Activated CD4-positive, alpha-beta T cell treated with anti-CD3 and anti-CD28 coated beads, Interleukin-2, amount 10 ng/mL, durations not matched to agents 24 days and 14 days (primary cell): ENCODE data around the gene BACH1. TPM values are rescaled to one million over a fixed set of nuclear protein-coding genes. Genes with fewer than 3 reads are reported as not detected.
"Not testable (repeated sequence)": the region's sequence is repeated elsewhere in the genome, so short reads cannot be mapped to it uniquely, and the experiment has no call there.

Experiments
- DNase-seq: peaks from one replicate; pipeline ENCODE4 v3.0.0; 2022
- H3K27ac Mint-ChIP-seq: one replicate; pipeline ENCODE4 v1.8.0; 2022; ENCODE audit warnings: mild to moderate bottlenecking, mixed read lengths
- H3K27me3 Mint-ChIP-seq: one replicate; pipeline ENCODE4 v1.8.0; 2022; ENCODE audit warnings: mixed read lengths
- H3K36me3 Mint-ChIP-seq: one replicate; pipeline ENCODE4 v1.8.0; 2022; ENCODE audit warnings: low read depth, mild to moderate bottlenecking, mixed read lengths
- H3K4me1 Mint-ChIP-seq: one replicate; pipeline ENCODE4 v1.8.0; 2021; ENCODE audit warnings: mixed read lengths
- H3K4me3 Mint-ChIP-seq: one replicate; pipeline ENCODE4 v1.8.0; 2022; ENCODE audit warnings: mild to moderate bottlenecking, moderate library complexity, mixed read lengths
- H3K9me3 Mint-ChIP-seq: one replicate; pipeline ENCODE4 v1.8.0; 2021; ENCODE audit warnings: mixed read lengths
- intact Hi-C: fragments of 100-400 bp; cut with micrococcal nuclease; formaldehyde crosslinking; loops from one replicate; pipeline ENCODE4 v1.15.1; 2023
- total RNA-seq: library from RNA; stranded (reverse); gene quantifications from 2 replicates; pipeline ENCODE4 v1.2.3, GENCODE V29; 2022

Gene BACH1
- total RNA-seq, 1 donor from 2014 or later = 21.5 TPM

DNA sequence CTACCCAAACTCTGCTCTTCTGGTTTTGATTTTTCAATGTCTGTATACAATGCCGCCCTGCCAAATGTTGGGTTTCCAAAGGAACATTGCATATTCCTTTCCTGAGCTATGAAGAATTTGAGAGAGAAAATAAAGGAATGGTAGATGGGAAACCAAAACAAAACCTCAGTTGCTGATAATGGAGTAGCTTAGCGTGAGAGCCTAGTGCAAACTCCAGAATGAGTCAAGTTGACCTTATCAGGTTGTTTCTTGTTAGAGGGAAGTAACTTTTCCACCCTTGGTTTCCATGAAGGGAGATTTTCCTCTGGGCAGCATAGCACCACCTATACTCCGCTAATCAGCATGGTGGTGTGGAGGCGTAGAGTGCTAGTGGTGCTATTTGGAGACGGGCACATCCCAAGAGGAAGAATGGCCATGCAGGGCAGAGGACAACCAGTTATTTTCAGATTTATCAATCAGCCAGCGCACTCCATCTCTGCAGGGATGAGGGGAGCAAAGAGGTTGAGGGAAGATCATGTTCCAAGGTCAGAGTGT is 51.6 kb downstream of the BACH1 start:
- Mint-ChIP-seq H3K27ac (no peak overlapping the region), H3K4me1 (peaks cover 18% of the 10 kb centered on the region), H3K36me3 (peaks cover 27% of the 10 kb centered on the region), H3K27me3 (no peaks in the 10 kb centered on the region), H3K4me3 (no peak overlapping the region), H3K9me3 (peaks cover 12% of the 10 kb centered on the region)
- intact Hi-C loops = no loop called here
- no peak for DNase-seq

DNA sequence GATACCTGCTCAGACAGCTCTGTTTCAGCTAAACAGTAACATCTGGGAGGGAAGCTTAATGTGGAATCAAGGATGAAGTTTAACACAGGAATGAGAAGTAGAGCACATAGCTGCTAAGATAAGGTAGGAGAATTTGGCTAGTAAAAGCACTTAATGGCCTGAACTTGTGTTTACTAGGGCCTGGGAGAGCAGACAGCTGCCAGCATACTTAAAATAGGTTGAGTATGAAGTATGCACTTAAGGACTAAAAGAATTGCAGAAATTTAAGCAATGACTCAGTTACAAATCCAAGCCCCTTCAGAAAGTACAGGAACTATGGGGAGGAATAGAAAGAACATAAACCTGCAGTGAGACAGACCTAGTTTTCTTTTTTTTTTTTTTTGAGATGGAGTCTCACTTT is 53.0 kb downstream of the BACH1 start:
- Mint-ChIP-seq H3K4me3 (no peak overlapping the region), H3K9me3 (peaks cover 12% of the 10 kb centered on the region), H3K4me1 (peaks cover 15% of the 10 kb centered on the region), H3K27ac (no peak overlapping the region), H3K36me3 (peaks cover 28% of the 10 kb centered on the region), H3K27me3 (no peaks in the 10 kb centered on the region)
- intact Hi-C loops = no loop called here
- DNase-seq = no peak

DNA sequence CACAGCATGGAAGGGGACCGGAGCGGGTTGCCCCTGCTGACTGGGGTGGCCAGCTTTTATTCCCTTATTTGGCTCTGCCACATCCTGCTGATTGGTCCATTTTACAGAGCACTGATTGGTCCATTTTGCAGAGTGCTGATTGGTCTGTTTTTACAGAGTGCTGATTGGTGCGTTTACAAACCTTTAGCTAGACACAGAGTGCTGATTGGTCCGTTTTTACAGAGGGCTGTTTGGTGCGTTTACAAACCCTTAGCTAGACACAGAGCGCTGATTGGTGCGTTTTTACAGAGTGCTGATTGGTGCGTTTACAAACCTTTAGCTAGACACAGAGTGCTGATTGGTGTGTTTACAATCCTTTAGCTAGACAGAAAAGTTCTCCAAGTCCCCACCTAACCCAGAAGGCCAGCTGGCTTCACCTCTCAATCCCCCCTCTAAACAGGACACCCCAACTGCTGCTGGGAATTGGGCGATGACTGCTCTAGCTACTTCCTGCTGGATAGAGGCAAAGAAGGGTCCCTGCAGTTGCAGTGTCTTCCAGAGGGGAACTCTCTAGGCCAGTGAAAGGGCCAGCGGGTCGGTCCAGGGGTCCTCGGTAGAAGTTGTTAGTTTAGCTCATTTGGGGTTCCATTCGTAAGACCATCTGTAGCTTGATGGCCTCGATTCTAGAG is 56.5 kb downstream of the BACH1 start:
- H3K4me1 Mint-ChIP-seq, intact Hi-C loops, DNase-seq, H3K27me3 Mint-ChIP-seq, H3K4me3 Mint-ChIP-seq, H3K27ac Mint-ChIP-seq: not testable (repeated sequence)
- Mint-ChIP-seq H3K36me3 (peaks cover 33% of the 10 kb centered on the region), H3K9me3 (peaks cover 12% of the 10 kb centered on the region)

GRCh38 chr21:29356291-29356690 is 57.6 kb downstream of the BACH1 start:
- H3K27ac Mint-ChIP-seq, H3K4me1 Mint-ChIP-seq: not testable (repeated sequence)

GRCh38 chr21:29356810-29357209 is 58.1 kb downstream of the BACH1 start:
- intact Hi-C loops, DNase-seq, H3K27ac Mint-ChIP-seq, H3K27me3 Mint-ChIP-seq, H3K4me1 Mint-ChIP-seq, H3K4me3 Mint-ChIP-seq: not testable (repeated sequence)
- Mint-ChIP-seq H3K9me3 (peaks cover 12% of the 10 kb centered on the region), H3K36me3 (peaks cover 29% of the 10 kb centered on the region)

More at GRCh38 chr21:29356291-29356690, 57.6 kb downstream of the BACH1 start:
- DNase-seq, H3K27me3 Mint-ChIP-seq, intact Hi-C loops, H3K4me3 Mint-ChIP-seq: not testable (repeated sequence)
- Mint-ChIP-seq H3K9me3 (peaks cover 12% of the 10 kb centered on the region), H3K36me3 (peaks cover 33% of the 10 kb centered on the region)

GRCh38 chr21:29359718-29360117 is 61.0 kb downstream of the BACH1 start:
- H3K27me3 Mint-ChIP-seq = no peaks in the 10 kb centered on the region
- H3K27ac Mint-ChIP-seq = no peak overlapping the region
- H3K4me3 Mint-ChIP-seq = no peak overlapping the region
- DNase-seq = no peak
- H3K36me3 Mint-ChIP-seq = peaks cover 14% of the 10 kb centered on the region
- intact Hi-C loops = no loop called here
- H3K4me1 Mint-ChIP-seq = peaks cover 4% of the 10 kb centered on the region
- H3K9me3 Mint-ChIP-seq = peaks cover 2% of the 10 kb centered on the region

DNA sequence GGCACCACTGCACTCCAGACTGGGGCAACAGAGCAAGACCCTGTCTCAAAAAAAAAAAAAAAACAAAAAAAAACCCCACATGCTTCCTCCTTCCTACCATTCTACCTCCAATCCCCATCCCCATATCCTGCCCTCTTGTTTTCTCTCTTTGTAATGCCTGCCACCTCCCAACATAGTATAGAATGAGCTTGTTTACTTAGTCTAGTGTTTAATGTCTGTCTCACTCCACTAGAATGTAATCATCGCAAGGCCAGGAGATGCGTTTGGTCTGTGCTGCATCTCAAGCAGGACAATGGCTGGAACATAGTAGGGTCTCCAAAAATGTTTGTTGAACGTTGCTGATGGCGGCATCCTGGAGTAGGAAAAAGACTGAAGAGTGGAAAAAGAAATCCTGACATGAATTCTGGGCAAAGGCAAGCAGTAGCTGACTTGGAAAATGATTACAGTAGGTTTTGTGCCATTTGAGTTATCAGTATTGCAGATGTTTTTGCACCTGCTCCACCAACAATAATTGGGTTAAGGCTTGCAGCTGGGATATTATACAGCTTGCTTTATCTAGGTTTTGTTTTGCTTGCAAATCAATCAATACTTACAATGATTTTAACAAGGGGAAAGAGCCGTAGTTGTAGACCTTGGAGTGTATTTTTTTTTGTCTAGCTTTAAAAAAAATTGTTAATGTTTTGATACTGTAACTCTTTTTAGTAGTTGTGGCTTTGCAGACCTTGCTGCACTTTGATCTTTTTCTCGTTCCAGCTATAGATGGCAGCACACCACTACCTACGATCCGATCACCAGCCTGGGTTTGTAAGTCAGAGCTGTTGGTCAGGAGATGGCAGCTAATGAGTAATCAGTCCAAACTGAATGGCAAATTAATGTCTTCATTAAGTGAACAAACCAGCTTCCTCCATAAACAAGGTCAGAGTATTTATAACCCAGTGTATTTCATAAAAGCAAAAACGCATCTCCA is 62.4 kb downstream of the BACH1 start:
- Mint-ChIP-seq H3K27ac (no peak overlapping the region), H3K27me3 (no peaks in the 10 kb centered on the region), H3K36me3 (peaks cover 13% of the 10 kb centered on the region), H3K9me3 (no peaks in the 10 kb centered on the region), H3K4me1 (peaks cover 4% of the 10 kb centered on the region), H3K4me3 (no peak overlapping the region)
- intact Hi-C loops = no loop called here
- DNase-seq = no peak

DNA sequence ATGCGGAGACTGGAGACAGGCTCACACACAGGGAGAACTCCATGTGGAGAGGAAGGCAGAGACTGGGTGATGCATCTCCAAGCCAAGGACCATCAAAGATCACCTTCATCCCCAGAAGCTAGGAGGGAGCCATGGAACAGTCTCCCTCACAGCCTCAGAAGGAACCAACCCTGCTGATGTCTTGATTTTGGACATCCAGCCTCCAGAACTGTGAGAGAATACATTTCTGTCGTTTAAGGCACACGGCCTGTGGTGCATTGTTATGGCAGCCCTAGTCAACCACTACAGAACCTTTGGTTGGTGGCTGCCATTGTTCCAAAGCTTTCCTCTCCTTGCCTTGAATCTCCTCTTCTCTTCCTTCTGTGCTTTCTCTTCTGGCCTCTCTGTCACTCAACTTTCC is 64.0 kb downstream of the BACH1 start:
- peaks cover 11% of the 10 kb centered on the region for H3K36me3 Mint-ChIP-seq
- no peaks in the 10 kb centered on the region for H3K9me3 Mint-ChIP-seq
- DNase-seq = no peak
- H3K4me1 Mint-ChIP-seq = peaks cover 4% of the 10 kb centered on the region
- intact Hi-C loops = no loop called here
- H3K27ac Mint-ChIP-seq = no peak overlapping the region
- no peaks in the 10 kb centered on the region for H3K27me3 Mint-ChIP-seq
- H3K4me3 Mint-ChIP-seq = no peak overlapping the region

DNA sequence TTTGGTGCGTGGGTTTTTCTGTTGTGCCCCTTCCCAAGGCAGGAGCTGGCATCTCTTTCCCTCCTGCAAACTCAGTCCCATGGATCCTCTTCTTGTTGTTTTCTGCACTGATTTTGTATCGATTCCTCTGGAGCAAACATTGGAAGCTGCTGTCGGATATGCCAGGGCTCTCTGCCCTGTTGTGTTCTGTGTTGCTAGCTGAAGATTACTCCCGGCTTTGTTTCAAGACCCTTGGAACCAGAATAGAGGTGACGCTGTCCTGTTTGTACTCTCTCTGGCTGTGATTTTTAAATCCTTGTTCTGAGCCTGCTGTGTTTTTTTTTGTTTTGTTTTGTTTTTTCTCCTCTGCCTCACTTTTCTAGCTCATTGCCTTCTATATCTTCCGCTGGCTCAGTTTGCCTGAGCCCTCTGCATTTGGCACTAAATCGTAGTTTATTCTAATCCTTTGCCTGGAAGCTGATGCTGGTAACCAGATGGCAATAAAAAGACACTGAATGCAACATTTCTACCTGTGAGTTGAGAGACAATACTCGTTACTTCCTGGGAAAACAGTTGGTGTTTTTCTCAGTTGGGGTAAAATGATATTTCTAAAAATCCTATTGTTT is 67.0 kb downstream of the BACH1 start:
- no peak overlapping the region for H3K4me3 Mint-ChIP-seq
- intact Hi-C loops = no loop called here
- H3K27ac Mint-ChIP-seq = no peak overlapping the region
- peak; percentile 20 for DNase-seq
- H3K27me3 Mint-ChIP-seq = no peaks in the 10 kb centered on the region
- H3K36me3 Mint-ChIP-seq = peaks cover 13% of the 10 kb centered on the region
- H3K4me1 Mint-ChIP-seq = no peaks in the 10 kb centered on the region
- no peaks in the 10 kb centered on the region for H3K9me3 Mint-ChIP-seq

DNA sequence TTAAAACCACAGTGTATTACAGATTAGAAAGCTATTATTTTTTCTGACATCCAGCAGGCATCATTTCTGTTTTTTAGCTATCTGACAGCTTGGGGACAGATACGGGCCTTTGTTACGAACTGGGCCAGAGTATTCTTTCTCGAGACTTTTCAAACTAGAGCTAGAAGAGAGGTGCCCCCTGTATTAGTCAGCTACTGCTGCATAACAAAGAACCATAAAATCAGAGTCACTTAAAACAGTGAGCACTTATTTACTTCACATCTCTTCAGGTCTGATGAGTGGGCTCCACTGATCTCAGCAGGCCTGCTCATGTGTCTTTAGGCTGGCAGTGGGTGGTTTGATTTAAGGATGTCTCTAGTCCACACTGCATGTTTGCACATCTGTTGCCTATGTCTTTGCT is 67.8 kb downstream of the BACH1 start:
- intact Hi-C loops = no loop called here
- H3K4me3 Mint-ChIP-seq = no peak overlapping the region

DNA sequence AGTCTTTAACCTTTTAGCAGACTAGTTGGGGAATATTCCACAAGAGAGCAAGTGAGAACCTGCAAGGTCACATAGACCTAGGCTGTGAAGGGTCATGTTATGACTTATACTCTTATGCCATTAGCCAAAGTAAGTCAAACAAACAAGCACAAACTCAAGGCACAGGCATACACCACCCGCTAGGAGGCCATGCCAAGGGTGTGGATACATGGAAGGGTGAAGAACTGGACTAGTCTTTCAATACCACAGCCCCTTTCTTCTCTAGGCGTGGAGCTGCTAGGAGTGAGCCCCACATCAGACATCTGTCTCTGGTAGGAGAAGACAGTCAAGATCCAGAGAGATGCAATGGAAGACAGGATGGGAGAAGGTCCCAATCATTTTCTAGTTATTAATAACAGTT is 68.6 kb downstream of the BACH1 start:
- DNase-seq = peak; percentile 53
- H3K27me3 Mint-ChIP-seq = no peaks in the 10 kb centered on the region
- no peak overlapping the region for H3K27ac Mint-ChIP-seq
- peaks cover 11% of the 10 kb centered on the region for H3K4me1 Mint-ChIP-seq
- peaks cover 16% of the 10 kb centered on the region for H3K36me3 Mint-ChIP-seq
- intact Hi-C loops = no loop called here
- no peak overlapping the region for H3K4me3 Mint-ChIP-seq
- H3K9me3 Mint-ChIP-seq = no peaks in the 10 kb centered on the region

More for the DNA sequence above, 67.8 kb downstream of the BACH1 start:
- no peaks in the 10 kb centered on the region for H3K9me3 Mint-ChIP-seq
- H3K4me1 Mint-ChIP-seq = peaks cover 7% of the 10 kb centered on the region
- no peaks in the 10 kb centered on the region for H3K27me3 Mint-ChIP-seq
- no peak overlapping the region for H3K27ac Mint-ChIP-seq
- peak; percentile 40 for DNase-seq
- H3K36me3 Mint-ChIP-seq = peaks cover 16% of the 10 kb centered on the region

DNA sequence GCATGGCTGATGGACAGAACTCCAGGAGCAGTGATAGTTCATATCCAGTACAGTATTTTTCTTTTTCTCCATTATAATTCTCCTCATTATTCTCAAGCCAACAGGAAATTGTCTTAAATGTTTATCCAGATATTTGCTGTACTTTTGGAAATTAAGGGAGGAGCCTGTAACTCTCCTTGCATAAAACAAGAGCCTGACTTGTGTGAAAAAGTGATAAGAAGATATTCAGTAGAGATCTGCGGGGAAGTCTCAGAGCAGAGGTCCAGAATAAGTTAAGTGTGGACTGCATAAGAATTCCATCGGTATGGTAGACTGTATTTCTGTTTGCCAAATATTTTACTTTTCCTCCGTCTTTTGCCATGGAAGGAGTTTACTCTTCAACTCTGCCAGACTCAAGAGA is 70.2 kb downstream of the BACH1 start:
- Mint-ChIP-seq H3K27me3 (no peaks in the 10 kb centered on the region), H3K9me3 (no peaks in the 10 kb centered on the region), H3K36me3 (peaks cover 16% of the 10 kb centered on the region), H3K4me1 (peaks cover 13% of the 10 kb centered on the region), H3K4me3 (no peak overlapping the region), H3K27ac (no peak overlapping the region)
- DNase-seq = peak; percentile 10
- intact Hi-C loops = no loop called here

- Mint-ChIP-seq H3K4me1 (peaks cover 15% of the 10 kb centered on the region), H3K9me3 (no peaks in the 10 kb centered on the region), H3K4me3 (no peak overlapping the region), H3K36me3 (peaks cover 11% of the 10 kb centered on the region), H3K27me3 (no peaks in the 10 kb centered on the region), H3K27ac (peak overlapping the region; percentile 57)
- DNase-seq = no peak
- intact Hi-C loops = loop anchor here (1.0 to 5.0 kb wide), 5 partner anchors 23 to 138 kb away; no protein-coding TSS in a partner anchor
These were observed 72.7 kb downstream of the BACH1 start for GRCh38 chr21:29371464-29371863.
